ENCODE measurements around the gene GCSAM. TPM values are rescaled to one million over a fixed set of nuclear protein-coding genes. Genes with fewer than 3 reads are reported as not detected.
A peak's percentile ranks its signal among the peaks of the same experiment; 100 is the strongest.

The GCSAM gene
- total and polyA plus RNA-seq, 2 donors (not counting 1 experiment from before 2014, with no cell fraction given), result 14.9 to 24.6 TPM

DNA sequence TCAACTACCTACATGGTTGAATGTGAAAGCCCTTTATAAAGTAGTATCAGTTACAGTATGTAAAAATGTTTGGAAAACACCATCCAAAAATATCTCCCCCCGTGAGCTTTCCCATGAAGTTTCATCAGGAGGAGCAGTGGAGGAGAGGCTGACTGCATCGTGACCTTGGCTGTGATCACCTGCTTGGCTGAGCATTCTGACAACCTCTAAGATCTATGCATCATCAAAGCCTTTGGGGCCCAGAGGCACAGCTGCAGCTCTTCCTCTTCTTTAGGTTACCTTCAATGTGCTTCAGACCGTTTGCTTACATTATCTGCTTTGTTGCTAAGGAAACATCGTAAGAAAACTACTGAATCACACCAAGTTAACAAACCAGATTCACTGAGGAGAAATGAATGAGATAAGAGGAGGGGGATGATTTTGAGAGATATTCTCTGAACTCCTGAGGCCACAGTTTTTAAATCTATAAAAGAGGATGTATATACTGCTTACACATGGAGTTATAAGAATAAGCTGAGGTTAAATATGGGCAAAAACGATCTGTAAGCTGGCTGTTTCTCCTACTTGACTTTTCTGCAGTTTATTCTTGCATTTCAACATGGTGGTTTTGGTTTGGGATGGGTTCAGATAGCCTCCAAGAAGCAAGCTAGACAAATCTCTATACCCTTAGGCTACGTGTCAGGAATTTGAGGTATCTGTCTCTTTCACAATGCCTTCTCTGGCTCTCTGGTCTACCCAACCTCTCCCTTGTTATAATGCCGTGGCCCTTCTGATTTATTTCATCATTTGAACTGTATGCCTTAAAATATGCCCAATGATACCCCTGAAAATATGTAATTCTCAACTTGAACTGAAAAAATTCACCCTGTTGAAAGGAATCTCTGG is 4.0 kb downstream of the GCSAM start:
- Mint-ChIP-seq H3K4me1 (peaks cover 89% of the 10 kb centered on the region), H3K9me3 (ENCODE audit: insufficient read depth) (no peaks in the 10 kb centered on the region), H3K27me3 (no peaks in the 10 kb centered on the region), H3K27ac (peak overlapping the region; percentile 91), H3K4me3 (peak overlapping the region; percentile 50)
- Histone ChIP-seq H3K79me2 (ENCODE audit: control insufficient read depth, insufficient read depth, low read length) (peaks cover 33% of the 10 kb centered on the region), H3K27ac (ENCODE audit: low read length in 2 of 2) (peak overlapping the region; percentile 93 to 98), H4K20me1 (ENCODE audit: control insufficient read depth, insufficient read depth, low read length, poor library complexity, severe bottlenecking) (no peaks in the 10 kb centered on the region), H2AFZ (ENCODE audit: insufficient read depth, low read depth, low read length, poor library complexity, severe bottlenecking) (no peak overlapping the region), H3K4me1 (ENCODE audit: control insufficient read depth in 2 of 2, insufficient read depth in 2 of 2, low read length in 2 of 2) (peaks cover 76 to 90% of the 10 kb centered on the region in 2 donors), H3K36me3 (replicated peaks in 1 of 2; ENCODE audit: control extremely low read depth in 1 of 2, control insufficient read depth in 1 of 2, extremely low read depth in 1 of 2, insufficient read depth in 2 of 2, low read length in 1 of 2) (peaks cover 0 to 10% of the 10 kb centered on the region in 2 experiments), H3K9me3 (ENCODE audit: control extremely low read depth in 1 of 3, control insufficient read depth in 2 of 3, insufficient read depth in 1 of 3, low read length in 2 of 3) (no peaks in the 10 kb centered on the region), H3K4me3 (ENCODE audit: control extremely low read depth in 1 of 5, extremely low read depth in 1 of 5, insufficient read depth in 1 of 5, low read depth in 2 of 5, low read length in 4 of 5) (no peak overlapping the region), H3K27me3 (replicated peaks in 1 of 4; ENCODE audit: control extremely low read depth in 1 of 4, control insufficient read depth in 3 of 4, insufficient read depth in 4 of 4, low read length in 3 of 4) (no peaks in the 10 kb centered on the region), H3K4me2 (replicated peaks; ENCODE audit: low read depth, low read length, poor library complexity, severe bottlenecking) (peak overlapping the region; percentile 62), H3K9ac (ENCODE audit: low read length) (peak overlapping the region; percentile 31)
- 29% methylated on average over 3 of the region's 7 CpGs for WGBS (ENCODE audit: insufficient coverage)
- TF ChIP-seq EZH2 (IDR thresholded peaks at IDR 0.05; ENCODE audit: borderline replicate concordance, insufficient read depth, low read depth, low read length, poor library complexity, severe bottlenecking), result no peak
- TF ChIP-seq, protein P1, sequence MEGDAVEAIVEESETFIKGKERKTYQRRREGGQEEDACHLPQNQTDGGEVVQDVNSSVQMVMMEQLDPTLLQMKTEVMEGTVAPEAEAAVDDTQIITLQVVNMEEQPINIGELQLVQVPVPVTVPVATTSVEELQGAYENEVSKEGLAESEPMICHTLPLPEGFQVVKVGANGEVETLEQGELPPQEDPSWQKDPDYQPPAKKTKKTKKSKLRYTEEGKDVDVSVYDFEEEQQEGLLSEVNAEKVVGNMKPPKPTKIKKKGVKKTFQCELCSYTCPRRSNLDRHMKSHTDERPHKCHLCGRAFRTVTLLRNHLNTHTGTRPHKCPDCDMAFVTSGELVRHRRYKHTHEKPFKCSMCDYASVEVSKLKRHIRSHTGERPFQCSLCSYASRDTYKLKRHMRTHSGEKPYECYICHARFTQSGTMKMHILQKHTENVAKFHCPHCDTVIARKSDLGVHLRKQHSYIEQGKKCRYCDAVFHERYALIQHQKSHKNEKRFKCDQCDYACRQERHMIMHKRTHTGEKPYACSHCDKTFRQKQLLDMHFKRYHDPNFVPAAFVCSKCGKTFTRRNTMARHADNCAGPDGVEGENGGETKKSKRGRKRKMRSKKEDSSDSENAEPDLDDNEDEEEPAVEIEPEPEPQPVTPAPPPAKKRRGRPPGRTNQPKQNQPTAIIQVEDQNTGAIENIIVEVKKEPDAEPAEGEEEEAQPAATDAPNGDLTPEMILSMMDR (IDR thresholded peaks at IDR 0.05), result no peak
- POLR2A ChIA-PET, result interaction anchor here (0.8 to 1.0 kb wide), 2 partner anchors 14 to 175 kb away, joined by 3 to 4 read pairs; no protein-coding TSS in a partner anchor
- DNase-seq, result peak; percentile 94
- intact Hi-C loops (cut with micrococcal nuclease), result loop anchor here (1.0 to 5.0 kb wide), 5 partner anchors 11 to 462 kb away; partner anchors contain the start of genes ATG3 and SLC35A5
- ATAC-seq (ENCODE audit: low read depth), result peak; percentile 72
- CTCF ChIA-PET, result interaction anchor here (0.9 to 3.0 kb wide), 4 partner anchors 9 to 164 kb away, joined by 3 to 20 read pairs (median 10); no protein-coding TSS in a partner anchor

All from B cell (primary cell).